NCI-H345 treated with DMSO at 0.1 percent for 48 hours (cell line): Measurements from ENCODE around the gene ZNF716.
"Not testable (repeated sequence)": the region's sequence is repeated elsewhere in the genome, so short reads cannot be mapped to it uniquely, and the experiment has no call there.

ENCODE experiments used
- DNase-seq: peaks from one replicate; lab custom pipeline; 2025; ENCODE audit not compliant: unreplicated experiment; lab: John Stamatoyannopoulos, UW

ZNF716 gene

DNA sequence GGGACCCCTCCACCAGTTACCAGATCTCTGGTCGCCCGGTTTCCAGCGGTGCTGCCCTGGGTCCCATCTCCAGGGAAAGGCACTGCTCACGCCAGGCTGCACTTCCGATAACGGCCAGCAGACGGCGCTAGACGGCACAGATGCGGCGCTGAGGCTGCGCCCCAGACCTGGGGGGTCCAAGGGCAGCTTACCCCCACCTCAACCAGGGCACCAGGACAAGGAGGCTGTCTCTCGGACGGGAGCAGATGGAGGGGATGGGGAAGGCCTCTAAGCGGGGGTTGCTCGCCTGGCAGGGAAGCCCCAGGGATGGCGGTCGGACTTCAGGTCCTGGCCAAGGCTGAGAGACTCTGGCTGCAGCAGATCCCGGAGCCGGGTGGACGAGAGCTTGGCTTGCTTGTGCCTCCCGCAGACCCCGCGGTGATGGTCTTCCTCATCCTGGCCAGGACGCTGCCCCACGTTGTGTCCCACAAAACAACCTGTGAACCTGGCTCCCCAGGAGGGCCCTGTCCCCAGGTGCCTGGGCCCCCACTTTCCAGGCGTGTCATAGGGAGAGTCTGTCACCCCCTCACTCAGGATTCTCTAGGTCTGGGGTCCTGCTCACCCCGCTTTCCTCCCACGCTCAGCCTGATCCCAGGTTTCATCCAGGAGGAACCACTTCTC lies 23.9 kb upstream of the ZNF716 start:
- no peak for DNase-seq

DNA sequence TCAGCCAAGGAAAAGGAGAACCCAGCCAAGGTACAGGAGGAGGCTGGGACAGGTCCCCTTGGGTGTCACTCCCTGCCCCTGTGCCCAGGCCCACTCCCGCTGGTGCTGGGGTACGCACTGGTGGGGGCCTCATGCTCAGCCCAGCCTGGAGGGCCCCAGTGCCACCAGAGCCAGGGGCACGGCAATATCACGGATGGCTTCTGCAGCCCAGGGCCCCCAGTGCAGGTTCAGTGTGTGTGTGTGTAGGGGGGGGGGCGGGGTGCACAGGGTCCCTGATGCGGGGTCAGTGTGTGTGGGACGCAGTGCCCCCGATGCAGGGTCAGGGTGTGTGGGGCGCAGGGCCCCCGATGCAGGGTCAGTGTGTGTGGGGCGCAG lies 23.4 kb upstream of the ZNF716 start:
- no peak for DNase-seq

DNA sequence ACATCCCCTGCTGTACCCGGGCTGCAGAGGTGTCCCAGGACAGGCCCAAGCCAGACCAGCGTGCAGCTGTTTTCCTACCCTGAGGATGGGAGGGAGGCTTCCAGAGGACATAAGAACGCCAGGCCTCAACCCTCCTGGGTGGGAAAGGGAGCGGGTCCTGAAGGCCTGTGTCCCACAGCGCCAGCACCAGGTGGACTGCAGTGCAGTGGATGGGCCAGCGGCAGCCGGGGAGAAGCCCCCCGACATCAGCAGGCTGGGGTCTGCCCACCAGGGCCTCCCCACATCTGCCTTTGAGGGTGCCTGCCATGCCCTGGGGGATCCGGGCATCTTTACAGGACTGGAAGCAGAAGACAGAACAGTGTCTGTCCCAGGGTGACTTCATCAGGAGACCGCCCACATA lies 22.8 kb upstream of the ZNF716 start:
- no peak for DNase-seq

DNA sequence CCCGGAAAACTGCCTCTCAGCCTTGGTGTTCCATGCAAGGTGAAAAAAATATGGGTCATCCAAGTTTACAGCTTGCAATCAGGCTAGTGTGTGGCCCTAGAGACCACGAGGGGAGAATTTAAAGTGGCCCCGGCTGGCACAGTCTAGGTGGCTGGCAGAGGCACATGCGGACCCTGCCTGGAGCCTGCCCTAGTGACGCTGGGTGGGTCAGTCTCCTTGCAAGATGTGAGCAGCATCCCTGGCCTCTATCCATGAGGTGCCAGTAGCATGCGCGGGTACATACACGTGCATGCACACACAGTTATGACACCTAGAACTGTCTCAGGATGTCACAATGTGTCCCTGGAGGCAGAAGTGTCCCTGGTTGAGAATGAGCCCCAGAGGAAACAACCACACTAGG lies 22.4 kb upstream of the ZNF716 start:
- no peak for DNase-seq

DNA sequence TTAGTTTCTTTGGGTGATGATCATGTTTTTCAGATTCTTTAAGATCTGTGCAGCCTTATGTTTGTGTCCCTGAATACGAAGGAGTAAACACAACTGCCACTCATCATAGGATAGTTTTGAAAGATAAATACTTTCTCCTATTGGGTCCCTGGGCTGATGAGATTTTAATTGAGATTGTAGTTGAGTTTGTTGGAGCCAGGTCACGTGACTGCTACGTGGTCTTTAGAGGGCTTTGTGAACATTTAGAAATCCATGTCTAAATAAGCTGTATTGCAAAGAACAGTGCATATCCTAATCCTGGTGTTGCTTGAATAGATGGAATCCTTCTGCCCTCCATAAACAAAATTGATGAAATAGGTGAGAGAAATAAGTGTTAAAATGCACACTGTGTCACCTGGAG lies 17.4 kb upstream of the ZNF716 start:
- no peak for DNase-seq

DNA sequence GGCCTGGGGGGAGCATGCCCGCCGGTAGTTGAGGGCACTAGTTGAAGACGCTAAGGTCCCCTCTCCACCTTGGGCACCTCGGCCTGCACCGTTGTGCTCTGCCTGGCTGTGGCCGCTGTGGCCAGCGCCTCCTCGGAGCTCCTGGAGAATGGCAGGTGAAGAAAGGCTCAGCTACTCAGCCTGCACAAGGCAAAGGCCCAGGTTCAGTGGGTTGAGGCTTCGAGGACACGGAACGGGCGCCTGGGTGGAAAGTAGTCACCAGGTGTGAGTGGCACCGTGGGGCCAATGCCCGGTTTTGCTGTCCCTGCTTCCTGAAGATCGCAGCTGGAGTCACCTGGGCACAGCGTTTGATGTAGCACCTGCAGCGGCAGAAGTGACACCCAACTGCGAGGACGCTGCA lies 12.4 kb upstream of the ZNF716 start:
- no peak for DNase-seq

DNA sequence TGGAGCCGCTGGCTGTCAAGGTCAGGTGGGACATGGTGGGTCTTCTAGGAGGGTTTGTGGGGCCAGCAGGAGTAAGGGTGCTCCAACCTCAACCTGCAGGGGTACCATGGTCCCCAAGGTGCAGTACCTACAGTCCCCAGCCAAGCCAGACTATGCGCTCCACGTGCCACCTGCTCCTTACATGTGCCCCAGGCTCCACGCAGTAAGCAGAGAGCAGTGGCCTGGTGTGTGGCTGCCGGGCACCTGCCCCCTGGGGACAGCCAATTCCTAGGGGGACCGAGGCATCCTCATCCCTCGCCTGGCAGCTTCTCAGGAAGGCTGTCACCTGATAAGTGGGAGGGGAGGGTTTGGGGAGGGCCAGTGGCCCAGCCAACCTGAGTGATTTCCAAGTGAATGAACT lies 11.7 kb upstream of the ZNF716 start:
- DNase-seq = no peak

DNA sequence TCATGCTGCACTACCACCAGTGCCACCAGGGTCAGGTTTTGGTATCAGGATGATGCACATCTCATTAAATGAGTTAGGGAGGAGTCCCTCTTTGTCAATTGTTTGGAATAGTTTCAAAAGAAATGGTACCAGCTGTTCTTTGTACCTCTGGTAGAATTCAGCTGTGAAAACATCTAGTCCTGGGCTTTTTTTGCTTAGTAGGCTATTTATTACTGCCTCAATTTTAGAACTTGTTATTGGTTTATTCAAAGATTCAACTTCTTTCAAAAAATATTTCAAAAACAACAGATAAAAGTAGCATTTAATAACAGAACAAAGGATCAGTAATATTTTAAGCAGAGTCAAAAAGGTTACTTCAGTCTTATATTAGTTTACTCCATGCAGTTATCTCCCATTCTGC lies 6.4 kb upstream of the ZNF716 start:
- DNase-seq = no peak

DNA sequence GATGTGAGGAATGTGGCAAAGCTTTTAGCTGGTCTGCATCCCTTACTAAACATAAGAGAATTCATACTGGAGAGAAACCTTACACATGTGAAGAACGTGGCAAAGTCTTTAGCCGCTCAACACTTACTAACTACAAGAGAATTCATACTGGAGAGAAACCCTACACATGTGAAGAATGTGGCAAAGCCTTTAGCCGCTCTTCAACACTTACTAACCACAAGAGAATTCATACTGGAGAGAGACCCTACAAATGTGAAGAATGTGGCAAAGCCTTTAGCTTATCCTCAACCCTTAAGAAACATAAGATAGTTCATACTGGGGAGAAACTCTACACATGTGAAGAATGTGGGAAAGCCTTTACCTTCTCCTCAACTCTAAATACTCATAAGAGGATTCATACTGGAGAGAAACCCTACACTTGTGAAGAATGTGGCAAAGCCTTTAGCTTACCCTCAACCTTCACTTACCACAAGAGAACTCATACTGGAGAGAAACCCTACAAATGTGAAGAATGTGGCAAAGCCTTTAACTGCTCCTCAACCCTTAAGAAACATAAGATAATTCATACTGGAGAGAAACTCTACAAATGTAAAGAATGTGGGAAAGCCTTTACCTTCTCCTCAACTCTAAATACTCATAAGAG lies 19.3 kb downstream of the ZNF716 start:
- not testable (repeated sequence) for DNase-seq

DNA sequence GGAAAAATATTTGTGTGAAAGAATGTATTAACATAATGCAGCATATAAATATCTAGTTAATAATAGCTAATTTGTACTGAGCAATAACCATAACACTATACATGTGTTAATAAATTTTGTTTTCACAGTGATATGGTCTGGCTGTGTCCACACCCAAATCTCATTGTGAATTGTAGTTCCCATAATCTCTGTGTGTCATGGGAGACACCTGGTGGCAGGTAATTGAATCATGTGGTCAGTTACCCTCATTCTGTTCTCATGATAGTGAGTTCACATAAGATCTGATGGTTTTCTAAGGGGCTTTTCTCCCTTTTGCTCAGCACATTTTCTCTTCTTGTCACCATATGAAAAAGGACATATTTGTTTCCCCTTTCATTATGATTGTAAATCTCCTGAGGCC lies 30.3 kb downstream of the ZNF716 start:
- DNase-seq = not testable (repeated sequence)

DNA sequence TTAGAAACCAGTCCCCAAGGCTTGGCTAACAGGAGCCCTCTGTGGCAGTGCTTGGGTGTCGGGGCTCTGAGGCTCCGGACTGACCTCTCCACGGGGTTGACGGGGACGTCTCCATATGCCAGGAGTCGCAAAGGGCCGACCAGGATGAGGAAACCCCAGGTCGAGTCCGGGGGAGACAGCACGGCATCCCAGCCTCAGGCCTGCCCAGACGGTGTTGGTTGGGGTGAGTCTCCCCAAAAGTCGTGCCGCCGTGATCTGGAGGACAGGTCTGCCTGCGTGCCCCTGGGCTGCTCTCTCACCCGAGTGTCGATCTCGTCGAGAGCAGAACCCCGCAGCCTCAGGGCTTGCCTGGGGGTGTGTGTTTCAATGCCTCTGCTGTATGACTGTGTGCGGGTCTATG lies 35.0 kb downstream of the ZNF716 start:
- DNase-seq = not testable (repeated sequence)

DNA sequence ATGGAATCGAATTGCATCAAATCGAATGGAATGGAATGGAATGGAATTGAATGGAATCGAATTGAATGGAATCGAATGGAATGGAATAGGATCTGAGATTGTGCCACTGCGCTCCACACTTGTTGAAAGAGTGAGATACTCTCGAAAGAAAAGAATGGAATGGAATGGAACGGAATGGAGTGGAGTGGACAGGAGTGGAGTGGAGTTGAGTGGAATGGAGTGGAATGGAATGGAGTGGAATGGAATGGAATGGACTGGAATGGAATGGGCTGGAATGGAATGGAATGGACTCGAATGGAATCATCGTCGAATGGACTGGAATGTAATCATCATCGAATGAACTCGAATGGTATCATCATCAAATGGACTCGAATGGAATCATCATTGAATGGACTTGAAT lies 38.0 kb downstream of the ZNF716 start:
- no peak for DNase-seq

DNA sequence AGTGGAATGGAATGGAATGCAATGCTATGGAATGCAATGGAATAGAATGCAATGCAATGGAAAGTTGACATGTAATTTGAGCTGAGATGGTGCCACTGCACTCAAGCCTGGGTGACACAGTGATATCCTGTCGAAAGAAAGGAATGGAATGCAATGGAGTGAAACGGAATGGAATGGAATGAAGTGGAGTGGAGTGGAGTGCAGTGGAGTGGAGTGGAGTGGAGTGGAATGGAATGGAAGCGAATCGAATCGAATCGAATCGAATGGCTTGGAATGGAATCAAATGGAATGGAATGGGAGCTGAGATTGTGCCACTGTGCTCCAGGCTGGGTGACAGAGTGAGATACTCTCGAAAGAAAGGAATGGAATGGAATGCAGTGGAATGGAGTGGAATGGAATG lies 45.1 kb downstream of the ZNF716 start:
- DNase-seq = not testable (repeated sequence)

DNA sequence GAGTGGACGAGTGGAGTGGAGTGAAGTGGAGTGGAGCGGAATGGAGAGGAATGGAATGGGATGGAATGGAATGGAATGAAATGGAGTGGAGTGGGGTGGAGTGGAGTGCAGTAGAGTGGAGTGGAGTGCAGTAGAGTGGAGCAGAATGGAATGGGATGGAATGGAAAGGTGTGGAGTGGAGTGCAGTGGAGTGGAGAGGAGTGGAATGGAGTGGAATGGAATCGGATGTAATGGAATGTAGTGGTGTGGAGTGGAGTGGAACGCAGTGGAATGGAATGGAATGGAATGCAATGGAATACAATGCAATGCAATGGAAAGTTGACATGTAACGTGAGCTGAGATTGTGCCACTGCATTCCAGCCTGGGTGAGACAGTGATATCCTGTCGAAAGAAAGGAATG lies 46.4 kb downstream of the ZNF716 start:
- DNase-seq = no peak

DNA sequence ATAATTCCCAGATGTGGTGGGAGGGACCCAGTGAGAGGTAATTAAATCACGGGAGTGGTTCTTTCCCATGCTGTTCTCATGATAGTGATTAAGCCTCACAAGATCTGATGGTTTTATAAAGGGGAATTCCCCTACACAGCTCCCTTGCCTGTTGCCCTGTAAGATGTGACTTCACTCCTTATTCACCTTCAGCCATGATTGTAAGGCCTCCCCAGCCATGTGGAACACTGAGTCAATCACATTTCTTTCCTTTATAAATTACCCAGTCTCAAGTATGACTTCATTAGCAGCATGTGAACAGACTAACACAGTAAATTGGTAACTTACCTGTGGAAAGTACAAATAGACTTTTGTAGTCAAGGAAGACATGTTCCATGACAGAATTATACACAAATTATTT lies 55.2 kb downstream of the ZNF716 start:
- DNase-seq = no peak
